Peyer's patch (tissue), 4 donors: ENCODE data around the gene MTNR1A. TPM values are rescaled to one million over a fixed set of nuclear protein-coding genes. Genes with fewer than 3 reads are reported as not detected.

Source experiments
- DNase-seq, 3 donors: peaks; one replicate each; pipeline ENCODE4 v3.0.0-alpha.2; 2017 to 2019
- H3K27ac ChIP-seq, 4 donors: fragments of 200-600 bp; sonication (generic); one replicate each; pipeline ENCODE4 v1.5.1; 2016 to 2019
- H3K27me3 ChIP-seq, 2 donors: fragments of 200-600 bp; sonication (generic); one replicate each; pipeline ENCODE4 v1.5.1; 2019
- H3K36me3 ChIP-seq, 3 donors: fragments of 200-600 bp; sonication (generic); one replicate each; pipeline ENCODE4 v1.5.1; 2016 to 2019
- H3K4me1 ChIP-seq, 4 donors: fragments of 200-600 bp; sonication (generic); one replicate each; pipeline ENCODE4 v1.5.1; 2016 to 2019
- H3K4me3 ChIP-seq, 4 donors: fragments of 200-600 bp; sonication (generic); 1 replicate in 3 of 4; 2 replicates in 1 of 4; pipeline ENCODE4 v1.5.1; 2016 to 2019; ENCODE audit warnings: mild to moderate bottlenecking in 1 of 4
- H3K9me3 ChIP-seq, 4 donors: fragments of 200-600 bp; sonication (generic); one replicate each; pipeline ENCODE4 v1.5.1; 2016 to 2019; ENCODE audit warnings: mild to moderate bottlenecking in 1 of 4
- POLR2A ChIP-seq, 2 donors: fragments of 450-650 bp; IDR thresholded peaks; one replicate each; pipeline ENCODE4 v1.5.1; 2017; ENCODE audit warnings: antibody characterized with exemption in 2 of 2, mild to moderate bottlenecking in 2 of 2, moderate library complexity in 2 of 2
- total RNA-seq, 4 donors: library from RNA; depleted of rRNA; stranded (reverse); fragments of >200 nt; gene quantifications; one replicate each; pipeline ENCODE4 v1.1.0, GENCODE V29; 2016
- TF ChIP-seq, protein P1 (sequence below), 6 experiments: fragments of 450-650 bp in 4 of 6; fragments of 200-600 bp in 2 of 6; sonication (generic) in 1 of 6; IDR thresholded peaks; one replicate each; pipeline ENCODE4 v1.5.1; 2017 to 2019; ENCODE audit warnings: antibody characterized with exemption in 6 of 6, mild to moderate bottlenecking in 3 of 6, moderate library complexity in 1 of 6

The MTNR1A gene
- total RNA-seq, 4 donors from 2014 or later: not detected

DNA sequence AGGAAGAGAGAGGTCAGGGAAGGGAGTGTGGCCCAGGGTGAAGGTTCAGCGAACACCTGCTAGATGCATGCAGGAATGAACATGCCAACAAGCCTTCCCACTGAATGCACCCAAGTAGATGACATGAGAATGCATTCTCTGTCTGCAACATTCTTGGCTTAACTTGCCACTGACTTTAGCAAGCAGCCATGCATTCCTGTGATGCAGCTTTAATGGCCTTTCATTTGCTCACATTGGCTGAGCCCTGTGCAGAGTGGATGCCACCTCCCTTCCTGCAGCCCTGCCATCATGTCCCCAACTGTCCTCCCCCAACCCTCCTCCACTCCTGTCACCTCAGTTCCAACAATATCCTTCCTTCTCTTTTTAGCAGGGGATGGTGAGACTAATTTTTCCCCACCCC lies 25.3 kb upstream of the MTNR1A start:
- no peak for TF ChIP-seq POLR2A (IDR thresholded peaks at IDR 0.05)
- TF ChIP-seq, protein P1, sequence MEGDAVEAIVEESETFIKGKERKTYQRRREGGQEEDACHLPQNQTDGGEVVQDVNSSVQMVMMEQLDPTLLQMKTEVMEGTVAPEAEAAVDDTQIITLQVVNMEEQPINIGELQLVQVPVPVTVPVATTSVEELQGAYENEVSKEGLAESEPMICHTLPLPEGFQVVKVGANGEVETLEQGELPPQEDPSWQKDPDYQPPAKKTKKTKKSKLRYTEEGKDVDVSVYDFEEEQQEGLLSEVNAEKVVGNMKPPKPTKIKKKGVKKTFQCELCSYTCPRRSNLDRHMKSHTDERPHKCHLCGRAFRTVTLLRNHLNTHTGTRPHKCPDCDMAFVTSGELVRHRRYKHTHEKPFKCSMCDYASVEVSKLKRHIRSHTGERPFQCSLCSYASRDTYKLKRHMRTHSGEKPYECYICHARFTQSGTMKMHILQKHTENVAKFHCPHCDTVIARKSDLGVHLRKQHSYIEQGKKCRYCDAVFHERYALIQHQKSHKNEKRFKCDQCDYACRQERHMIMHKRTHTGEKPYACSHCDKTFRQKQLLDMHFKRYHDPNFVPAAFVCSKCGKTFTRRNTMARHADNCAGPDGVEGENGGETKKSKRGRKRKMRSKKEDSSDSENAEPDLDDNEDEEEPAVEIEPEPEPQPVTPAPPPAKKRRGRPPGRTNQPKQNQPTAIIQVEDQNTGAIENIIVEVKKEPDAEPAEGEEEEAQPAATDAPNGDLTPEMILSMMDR (IDR thresholded peaks at IDR 0.05): no peak
- H3K36me3 ChIP-seq: peaks cover 0 to 26% (median 0%) of the 10 kb centered on the region in 3 donors
- no peaks in the 10 kb centered on the region for H3K4me1 ChIP-seq
- H3K4me3 ChIP-seq: no peak overlapping the region
- no peaks in the 10 kb centered on the region for H3K27me3 ChIP-seq
- no peaks in the 10 kb centered on the region for H3K9me3 ChIP-seq
- no peak overlapping the region for H3K27ac ChIP-seq
- no peak for DNase-seq

- H3K36me3 ChIP-seq: no peaks in the 10 kb centered on the region
- TF ChIP-seq, protein P1 (IDR thresholded peaks at IDR 0.05): no peak
- no peak for TF ChIP-seq POLR2A (IDR thresholded peaks at IDR 0.05)
- no peak overlapping the region for H3K27ac ChIP-seq
- H3K27me3 ChIP-seq: no peaks in the 10 kb centered on the region
- H3K4me3 ChIP-seq: peak overlapping the region in 1 of 4 donors; percentile 38
- H3K4me1 ChIP-seq: peaks cover 0 to 6% (median 0%) of the 10 kb centered on the region in 4 donors
- no peaks in the 10 kb centered on the region for H3K9me3 ChIP-seq
- DNase-seq: no peak
These were observed 15.0 kb upstream of the MTNR1A start for GRCh38 chr4:186570193-186570996.

DNA sequence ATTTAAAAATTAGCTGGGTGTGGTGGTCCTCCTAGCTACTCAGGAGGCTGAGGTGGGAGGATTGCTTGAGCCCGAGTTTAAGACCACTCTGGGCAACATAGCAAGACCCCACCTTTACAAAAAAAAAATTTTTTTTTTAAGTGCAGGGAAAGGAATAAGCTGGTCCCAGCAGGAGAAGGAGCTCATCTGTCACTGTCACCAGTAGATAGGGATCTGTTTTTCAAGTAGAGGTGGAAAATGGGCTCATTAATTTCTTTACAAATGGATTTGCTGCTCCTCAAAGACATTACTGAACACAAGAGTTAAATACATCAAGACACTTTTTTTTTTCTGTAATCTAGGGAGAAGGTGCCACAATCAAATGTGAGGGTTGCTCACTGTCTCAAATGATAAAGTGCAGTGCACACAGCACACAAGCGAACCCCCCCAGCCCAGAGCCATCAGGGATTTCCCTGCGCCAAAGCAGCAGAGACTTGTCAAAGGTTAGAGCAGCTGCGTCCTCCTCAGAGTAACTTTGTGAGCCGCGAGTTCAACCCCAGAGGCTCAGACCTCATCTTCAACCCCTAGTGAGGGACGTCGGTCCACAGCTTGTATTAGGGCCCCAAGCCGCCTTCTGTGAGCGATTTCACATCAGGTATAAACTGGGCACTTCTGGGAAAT lies 14.3 kb upstream of the MTNR1A start:
- no peak for DNase-seq
- no peak overlapping the region for H3K27ac ChIP-seq

GRCh38 chr4:186566068-186566467 lies 10.7 kb upstream of the MTNR1A start:
- H3K27ac ChIP-seq: no peak overlapping the region
- no peak overlapping the region for H3K4me3 ChIP-seq
- H3K9me3 ChIP-seq: no peaks in the 10 kb centered on the region
- H3K4me1 ChIP-seq: peaks cover 0 to 6% (median 0%) of the 10 kb centered on the region in 4 donors
- TF ChIP-seq, protein P1 (IDR thresholded peaks at IDR 0.05): no peak
- no peak for TF ChIP-seq POLR2A (IDR thresholded peaks at IDR 0.05)
- H3K27me3 ChIP-seq: no peaks in the 10 kb centered on the region
- no peaks in the 10 kb centered on the region for H3K36me3 ChIP-seq
- DNase-seq: no peak

More for the DNA sequence above, 14.3 kb upstream of the MTNR1A start:
- Histone ChIP-seq H3K9me3 (no peaks in the 10 kb centered on the region), H3K4me3 (peak overlapping the region in 1 of 4 donors; percentile 38), H3K27me3 (no peaks in the 10 kb centered on the region), H3K36me3 (no peaks in the 10 kb centered on the region), H3K4me1 (peaks cover 0 to 6% (median 0%) of the 10 kb centered on the region in 4 donors)
- no peak for TF ChIP-seq POLR2A (IDR thresholded peaks at IDR 0.05)
- TF ChIP-seq, protein P1 (IDR thresholded peaks at IDR 0.05): peak in 1 of 6 experiments; percentile 4

- Histone ChIP-seq H3K27me3 (no peaks in the 10 kb centered on the region), H3K4me1 (no peaks in the 10 kb centered on the region), H3K9me3 (no peaks in the 10 kb centered on the region), H3K27ac (no peak overlapping the region), H3K36me3 (no peaks in the 10 kb centered on the region), H3K4me3 (no peak overlapping the region)
- no peak for TF ChIP-seq POLR2A (IDR thresholded peaks at IDR 0.05)
- TF ChIP-seq, protein P1 (IDR thresholded peaks at IDR 0.05): no peak
- DNase-seq: no peak
These were observed 8.4 kb upstream of the MTNR1A start for GRCh38 chr4:186563761-186564160.
